ENCODE measurements around the gene OCEL1.

DNA sequence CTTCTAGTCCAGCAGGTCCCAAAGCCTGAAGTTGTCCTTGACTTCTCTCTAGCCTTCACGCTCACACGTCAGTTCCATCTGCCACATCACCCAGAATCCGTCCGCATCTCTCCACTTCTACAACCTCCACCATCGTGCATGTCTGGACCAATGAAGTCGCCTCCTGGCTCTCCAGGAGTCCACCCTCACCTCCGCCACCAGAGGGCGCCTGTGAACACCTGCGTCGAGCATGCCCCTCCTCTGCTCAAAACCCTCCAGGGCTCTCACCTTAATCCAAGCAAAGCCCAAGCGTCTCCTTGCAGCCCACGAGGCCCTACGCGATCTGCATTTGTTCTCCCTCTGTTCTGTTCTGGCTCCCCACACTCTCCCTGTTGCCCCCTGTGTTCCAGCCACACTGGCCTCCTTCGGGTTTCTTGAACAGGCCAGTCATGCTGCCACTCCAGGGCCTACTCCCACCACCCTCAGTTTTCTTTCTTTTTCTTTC is 34.9 kb downstream of the OCEL1 start:
- peak; percentile 99 for TF ChIP-seq CTCF (IDR thresholded peaks at IDR 0.05; ENCODE audit: borderline replicate concordance, extremely low read depth, low read length, poor library complexity, severe bottlenecking)
- no peak for TF ChIP-seq EZH2 (IDR thresholded peaks at IDR 0.05; ENCODE audit: borderline replicate concordance, low read depth, low read length, severe bottlenecking)
